ENCODE results near the gene PER1.

Gene PER1

DNA sequence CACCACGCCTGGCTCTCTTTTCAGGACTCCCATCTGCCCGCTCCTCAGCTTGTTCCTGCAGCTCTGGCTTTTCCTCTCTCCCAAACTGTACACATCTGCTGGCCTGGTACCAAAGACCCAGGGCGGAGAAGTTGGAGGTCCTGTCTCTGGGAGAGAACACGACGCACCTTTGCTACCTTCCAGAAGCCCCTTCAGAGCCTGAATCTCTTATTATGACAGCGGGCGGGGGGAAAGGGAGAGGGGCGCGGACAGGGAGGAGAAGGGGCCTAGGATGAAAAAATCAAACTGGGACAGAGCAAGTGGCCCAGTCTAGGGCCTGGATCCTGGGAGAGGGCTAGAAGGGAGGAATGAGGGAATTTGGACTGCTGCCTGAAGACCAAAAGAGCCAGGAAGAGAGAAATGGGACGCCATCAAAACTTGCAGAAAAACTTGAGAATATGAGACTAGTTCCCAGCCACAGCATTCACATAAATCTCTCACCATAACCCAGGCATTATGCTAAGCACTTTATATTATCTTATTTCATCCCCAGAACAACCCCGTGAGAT, 2.5 kb upstream of the PER1 start:
- DNase-seq (ENCODE audit: low read depth), result no peak

DNA sequence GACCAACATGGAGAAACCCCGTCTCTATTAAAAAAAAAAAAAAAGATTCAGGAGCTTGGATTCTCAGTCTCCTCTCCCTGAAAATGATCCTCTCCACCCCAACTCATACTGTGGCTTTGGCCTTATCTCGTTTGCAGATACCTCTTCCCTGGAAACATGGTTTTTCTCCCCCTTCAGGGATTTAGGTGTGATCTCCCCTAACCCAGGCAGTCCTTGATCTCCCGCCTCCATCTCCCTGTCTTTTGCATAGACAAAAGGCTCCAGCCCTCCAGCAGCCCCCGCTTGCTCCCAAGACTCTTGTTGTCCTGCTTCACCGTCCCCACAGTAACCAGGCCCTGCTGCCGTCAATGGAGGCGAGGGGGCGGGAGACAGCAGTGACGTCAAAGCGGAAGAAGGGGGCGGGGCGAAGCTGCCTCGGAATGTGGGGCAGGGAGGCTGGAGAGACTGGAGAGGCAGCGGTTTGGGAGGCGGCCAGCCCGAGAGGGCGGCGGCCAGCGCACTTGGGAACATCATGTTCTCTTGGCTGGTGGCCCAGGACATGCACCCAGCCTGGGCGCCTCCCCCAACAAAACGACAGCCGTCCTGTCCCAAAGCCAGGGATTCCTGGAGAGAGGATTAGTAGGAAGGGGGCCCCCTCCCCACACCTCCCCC, 1.9 kb upstream of the PER1 start:
- peak; percentile 96 for DNase-seq (ENCODE audit: low read depth)

DNA sequence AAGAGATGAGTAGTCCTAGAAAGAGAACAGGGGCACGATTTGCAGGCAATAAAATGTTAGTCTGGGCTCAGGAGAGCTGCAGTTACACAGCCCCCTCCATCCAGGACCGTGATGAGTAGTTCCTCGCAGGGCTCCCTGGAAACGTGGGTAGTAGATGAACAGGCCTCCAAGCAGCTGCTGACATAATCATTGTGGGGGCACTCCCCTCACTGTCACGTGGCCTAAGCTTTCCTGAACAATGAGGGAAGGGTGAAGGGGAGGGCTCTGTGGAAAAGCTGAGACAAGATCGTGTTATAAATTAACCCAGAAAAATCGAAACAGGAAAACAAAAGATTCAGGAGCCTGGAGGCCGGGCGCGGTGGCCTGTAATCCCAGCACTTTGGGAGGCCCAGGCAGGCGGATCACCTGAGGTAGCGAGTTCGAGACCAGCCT, 1.3 kb upstream of the PER1 start:
- DNase-seq (ENCODE audit: low read depth), result peak; percentile 98

DNA sequence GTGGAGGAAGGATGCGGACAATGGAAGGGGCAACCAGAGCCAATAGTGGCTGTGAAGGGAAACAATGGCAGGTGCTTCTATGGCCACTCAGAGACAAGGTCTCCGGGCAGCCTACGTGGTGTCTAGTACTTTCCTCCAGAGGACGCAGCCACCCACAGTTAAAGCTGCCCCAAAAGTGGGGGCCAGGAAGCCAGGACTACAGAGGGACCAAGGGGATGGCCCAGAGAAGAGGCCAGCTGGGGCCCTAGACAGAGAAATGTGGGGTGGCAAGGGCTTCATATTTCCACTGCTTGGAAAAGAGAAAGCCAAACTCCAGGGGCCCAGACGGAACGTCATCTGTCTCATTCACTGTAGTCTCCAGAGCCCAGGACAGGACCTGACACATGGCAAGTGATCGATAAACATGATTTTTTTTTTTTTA, 837 bp upstream of the PER1 start:
- no peak for DNase-seq (ENCODE audit: low read depth)

DNA sequence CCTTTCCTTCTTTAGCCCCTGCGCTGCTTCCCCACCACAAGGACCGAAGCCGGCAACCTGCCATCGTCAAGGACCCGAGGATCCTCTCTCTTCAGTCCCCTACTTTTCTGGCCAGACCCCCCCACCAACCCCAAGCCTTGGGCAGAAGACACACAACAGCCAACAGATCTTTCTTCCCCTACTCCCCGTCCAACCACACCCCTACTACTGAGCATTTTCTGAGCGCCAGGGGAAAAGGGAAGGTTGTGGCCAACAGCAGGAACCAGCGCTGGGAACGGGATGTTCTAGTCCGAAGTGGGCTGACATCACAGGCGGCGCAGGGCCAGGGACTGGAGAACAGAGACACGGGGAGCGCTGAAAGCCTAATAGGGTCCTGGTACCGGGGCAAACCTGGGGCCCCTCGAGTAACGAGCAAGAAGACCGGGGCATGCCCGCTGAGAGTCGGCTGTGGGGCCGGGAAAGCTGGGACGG, 528 bp downstream of the PER1 start:
- peak; percentile 73 for DNase-seq (ENCODE audit: low read depth)

DNA sequence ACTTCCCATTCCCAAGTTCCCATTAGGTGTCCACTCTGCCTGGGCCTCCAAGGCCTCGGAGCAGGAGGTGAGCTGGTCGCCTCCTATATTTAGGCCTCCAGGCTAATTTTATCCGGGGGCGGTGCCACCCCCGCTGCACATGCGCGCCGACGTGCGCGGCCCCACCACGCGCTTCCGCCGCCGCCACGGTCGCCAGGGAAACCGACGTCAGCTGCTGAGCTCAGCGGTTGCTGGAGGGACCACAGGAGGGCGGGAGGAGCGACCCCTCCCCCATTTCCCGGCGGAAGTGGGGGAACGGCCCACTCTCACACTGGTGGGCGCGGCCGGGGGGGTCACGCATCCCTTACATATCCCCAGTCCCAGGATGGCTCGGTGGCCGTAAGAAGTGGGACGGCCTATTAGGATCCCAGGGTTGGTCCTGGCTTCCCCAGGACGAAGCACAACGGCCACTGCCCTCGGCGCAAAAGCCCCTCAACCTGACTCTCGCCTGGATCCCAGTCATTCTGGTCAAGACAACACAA, 1.0 kb downstream of the PER1 start:
- DNase-seq (ENCODE audit: low read depth), result peak; percentile 86

DNA sequence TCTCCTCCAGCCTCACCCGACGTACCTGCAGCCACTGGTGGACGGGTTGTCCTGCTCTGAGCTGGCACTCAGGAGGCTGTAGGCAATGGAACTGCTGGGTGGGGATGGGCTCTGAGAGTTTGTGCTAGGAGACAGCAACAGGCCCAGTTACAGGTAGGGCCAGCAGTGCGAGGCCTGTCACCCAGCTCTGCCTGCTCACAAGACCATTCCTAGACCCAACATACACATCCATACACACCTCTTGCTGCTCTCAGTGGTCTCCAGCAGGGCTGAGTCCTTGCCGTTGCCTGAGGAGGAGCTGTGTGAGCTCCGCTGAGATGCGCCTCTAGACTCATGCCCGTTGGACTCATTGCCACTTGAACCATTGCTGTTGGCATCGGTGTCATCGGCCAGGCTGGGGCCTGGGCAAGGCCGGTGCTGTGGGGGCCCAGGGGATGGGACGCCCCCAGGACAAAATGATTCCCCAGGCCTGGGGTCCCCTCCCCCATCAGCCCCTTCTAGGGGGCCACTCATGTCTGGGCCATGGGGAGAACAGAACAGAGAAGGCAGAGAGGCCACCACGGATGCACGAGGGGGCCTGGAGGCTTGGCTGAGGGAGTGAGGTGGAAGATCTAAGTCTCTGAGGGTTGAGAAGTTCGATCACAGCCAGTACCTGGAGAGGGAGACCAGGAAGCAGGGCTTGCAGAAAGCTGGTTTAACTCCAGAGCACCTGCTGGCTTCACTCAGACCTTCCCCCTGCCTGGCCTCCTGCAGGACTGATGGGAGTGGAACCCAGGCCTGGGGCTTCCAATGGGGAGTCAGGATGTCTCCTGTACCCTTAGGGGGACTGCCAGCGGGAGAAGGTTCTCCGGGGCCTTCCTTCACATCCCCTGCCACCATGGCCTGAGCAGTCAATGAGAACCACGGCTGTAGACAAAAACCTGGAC, 1.7 kb downstream of the PER1 start:
- no peak for DNase-seq (ENCODE audit: low read depth)

DNA sequence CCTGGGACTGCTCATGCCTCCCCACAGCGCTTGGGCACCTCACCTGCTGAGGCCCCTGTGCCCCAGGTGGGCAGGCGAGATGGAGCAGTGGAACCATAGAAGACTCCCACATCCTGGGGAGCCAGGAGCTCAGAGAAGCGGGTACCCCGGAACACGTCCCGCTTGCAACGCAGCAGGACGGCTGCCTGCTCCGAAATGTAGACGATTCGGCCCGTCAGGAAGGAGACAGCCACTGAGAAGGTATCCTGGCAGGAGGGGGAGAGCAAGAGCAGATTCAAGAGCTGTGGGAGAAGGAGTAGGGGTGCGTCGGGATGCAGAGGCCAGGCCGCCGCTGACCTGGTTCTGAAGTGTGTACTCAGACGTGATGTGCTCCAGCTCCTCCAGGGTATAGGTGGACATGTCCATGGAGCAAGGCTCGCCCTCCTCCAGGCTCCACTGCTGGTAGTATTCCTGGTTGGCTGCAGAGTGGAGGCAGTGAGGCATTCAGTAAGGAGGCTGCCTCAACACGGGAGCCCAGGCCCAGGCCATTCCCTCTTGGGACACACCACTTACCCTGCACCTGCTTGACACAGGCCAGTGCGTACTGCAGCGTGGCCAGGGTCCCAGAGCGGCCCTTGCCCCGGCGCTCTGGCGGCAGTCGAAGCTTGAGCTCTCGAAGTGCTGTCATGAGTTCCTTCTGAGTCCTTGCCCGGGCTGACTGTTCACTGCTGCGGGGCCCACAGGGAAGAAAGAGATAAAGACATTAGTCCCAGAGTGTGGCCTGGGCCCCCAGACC, 2.6 kb downstream of the PER1 start:
- DNase-seq (ENCODE audit: low read depth), result no peak

DNA sequence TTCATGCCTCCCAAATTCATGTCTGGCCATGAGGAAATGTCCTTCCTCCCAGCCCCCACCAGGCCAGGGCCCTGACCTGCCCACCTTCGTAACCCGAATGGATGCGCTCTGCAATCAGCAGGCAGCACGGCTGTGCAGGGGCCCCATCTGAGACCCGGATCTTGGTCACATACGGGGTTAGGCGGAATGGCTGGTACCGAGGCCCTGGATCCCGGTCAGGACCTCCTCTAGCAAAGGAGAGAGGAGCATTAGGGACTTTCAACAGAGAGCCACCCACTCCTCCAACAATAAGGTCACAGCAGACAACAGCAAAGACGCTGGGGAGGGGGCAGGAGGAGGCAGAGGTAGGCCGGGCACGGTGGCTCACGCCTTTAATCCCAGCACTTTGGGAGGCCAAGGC, 3.6 kb downstream of the PER1 start:
- DNase-seq (ENCODE audit: low read depth), result no peak

DNA sequence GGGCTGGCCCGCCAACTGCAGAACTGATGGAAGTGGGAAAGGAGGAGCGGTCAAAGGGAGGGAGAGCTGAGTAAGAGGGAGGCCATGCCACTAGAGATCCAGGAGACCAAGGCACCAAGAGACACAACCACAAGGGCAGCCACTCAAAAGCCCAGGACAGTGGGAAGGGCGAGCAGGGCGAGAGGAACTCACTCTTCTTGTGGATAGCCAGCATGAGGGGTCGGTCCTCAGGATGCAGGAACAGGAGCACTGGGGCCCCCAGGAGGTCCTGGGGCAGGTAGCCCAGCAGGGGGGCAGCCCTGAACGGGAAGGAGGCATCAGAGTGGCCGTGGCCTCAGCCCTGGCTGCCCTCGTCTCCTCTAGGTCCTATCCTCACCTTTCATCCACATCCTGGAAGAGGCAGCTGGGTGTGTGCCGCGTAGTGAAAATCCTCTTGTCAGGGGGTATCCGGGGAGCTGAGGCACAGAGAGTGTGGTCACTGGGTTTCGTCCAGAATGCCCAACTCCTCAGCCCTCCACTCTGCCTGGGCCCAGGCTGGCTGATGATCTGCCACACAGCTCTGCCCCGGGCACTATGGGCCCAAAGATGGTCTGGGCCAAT, 4.3 kb downstream of the PER1 start:
- no peak for DNase-seq (ENCODE audit: low read depth)

DNA sequence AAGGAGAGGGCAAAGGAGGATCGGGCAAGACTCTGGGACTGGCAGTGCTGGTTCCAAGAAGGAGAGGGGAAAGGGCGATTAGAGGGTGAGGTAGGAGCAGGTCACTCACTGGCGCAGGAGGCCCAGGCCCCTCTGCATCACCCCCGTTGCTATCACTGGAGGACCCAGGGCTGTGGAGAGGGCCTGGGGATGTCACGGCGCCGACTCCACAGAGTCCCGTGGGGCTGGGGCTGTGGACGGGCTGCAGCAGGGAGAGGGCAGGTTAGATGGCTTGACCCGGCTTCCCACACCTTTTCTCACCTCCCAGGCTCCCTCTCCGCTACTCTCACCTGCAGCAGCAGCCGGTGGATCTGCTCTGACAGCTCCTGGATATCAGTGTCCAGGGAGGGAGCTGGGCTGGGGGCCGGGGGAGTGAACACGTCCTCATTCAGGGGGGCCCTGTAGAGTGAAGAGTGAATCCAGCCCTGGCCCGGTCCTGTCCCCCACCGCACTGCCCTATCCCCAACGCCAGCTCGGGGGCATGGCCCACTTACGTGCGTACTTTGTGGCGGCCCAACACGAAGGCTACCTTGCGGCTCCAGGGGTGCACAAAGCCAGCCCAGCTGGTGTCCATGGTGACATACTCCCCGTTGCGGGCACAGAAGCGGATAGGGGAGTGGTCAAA, 4.9 kb downstream of the PER1 start:
- DNase-seq (ENCODE audit: low read depth), result no peak

DNA sequence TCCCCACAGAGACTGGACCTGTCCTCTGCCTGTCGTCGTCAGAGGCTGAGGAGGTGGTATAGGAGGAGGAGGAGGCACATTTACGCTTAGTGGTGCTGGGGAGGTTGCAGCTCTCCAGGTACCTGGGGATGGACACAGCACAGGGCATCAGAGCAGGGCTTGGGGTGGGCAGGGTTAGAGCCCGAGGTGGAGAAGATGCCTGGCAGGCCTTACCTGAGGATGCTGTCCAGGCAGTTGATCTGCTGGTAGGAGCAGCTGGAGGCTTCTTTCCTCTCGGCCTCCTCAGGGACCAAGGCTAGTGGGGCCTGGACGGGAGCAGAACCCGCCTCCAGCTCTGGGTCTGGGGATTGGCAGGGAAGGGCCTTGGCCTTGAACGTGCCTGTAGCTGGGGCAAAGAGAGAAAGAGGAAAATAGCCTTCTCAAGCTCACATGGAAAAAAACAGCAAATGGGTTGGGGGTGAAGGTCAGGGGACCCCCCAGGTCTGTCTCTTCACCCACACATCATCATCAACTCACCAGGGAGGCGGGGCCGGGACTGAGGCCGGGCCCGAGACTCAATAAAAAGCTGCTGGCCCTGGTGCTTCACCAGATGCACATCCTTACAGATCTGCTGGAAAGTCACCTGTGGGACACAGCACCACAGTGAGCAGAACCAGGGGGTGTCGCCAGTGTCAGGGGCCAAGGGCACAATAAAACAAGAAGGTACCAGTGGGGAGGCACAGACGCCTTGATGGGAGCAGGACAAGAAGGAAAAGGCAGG, 5.6 kb downstream of the PER1 start:
- DNase-seq (ENCODE audit: low read depth), result no peak

DNA sequence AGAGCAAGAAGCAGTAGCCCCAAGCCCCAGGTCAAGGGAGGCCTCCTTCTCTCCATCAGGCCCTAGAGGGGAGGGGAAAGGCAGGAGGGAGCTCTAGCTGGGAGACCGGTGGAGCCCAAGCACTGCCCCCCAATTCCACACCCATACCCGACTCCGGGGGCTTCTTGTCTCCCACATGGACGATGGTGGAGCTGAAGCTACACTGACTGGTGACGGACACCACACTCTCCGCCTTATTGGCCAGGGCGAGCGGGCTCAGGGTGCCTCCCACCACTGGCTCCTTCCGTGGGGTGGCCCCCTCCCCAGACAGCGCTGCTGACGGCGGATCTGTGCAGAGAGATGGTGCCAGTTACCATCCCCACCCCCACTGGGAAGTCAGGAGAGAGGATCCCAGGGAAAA, 6.4 kb downstream of the PER1 start:
- no peak for DNase-seq (ENCODE audit: low read depth)

DNA sequence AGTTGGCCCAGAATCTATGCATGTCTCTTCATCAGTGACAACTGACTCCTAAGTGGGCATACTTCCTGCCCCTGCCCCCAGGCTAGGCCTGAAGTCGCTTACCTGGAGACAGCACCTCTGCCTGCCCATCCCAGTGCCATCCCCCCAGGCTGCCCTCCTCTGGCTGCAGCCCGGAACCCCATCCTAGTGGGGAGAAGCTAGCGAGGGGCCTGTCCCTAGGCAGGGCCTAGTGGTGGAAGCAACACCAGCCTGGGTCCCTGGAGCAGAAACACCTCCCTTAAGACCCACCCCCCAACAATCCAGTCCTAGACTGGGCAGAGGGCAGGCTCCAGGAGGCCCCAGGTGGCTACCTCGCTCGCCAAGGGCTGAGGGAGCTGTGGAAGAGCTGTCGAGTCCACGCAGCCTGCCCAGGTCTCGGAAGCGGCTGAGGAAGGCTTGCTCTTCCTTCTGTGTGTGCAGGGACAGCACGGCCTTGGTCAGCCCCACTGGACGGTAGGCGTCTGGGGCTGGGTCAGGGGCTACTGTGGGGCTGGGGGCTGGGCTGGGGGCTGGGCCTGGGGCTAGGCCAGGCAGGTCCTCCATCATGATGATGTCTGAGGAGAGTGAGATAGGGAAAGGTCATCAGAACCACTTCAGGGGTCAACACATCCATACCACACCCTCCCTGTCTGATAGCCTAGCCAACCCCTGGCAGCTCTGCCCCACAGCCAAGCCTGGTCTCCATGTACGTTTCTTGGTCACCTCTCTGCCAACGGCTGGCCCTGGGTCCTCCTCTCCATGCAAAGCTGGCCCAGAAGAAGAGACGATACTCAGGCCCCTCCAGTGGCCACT, 7.6 kb downstream of the PER1 start:
- DNase-seq (ENCODE audit: low read depth), result no peak

DNA sequence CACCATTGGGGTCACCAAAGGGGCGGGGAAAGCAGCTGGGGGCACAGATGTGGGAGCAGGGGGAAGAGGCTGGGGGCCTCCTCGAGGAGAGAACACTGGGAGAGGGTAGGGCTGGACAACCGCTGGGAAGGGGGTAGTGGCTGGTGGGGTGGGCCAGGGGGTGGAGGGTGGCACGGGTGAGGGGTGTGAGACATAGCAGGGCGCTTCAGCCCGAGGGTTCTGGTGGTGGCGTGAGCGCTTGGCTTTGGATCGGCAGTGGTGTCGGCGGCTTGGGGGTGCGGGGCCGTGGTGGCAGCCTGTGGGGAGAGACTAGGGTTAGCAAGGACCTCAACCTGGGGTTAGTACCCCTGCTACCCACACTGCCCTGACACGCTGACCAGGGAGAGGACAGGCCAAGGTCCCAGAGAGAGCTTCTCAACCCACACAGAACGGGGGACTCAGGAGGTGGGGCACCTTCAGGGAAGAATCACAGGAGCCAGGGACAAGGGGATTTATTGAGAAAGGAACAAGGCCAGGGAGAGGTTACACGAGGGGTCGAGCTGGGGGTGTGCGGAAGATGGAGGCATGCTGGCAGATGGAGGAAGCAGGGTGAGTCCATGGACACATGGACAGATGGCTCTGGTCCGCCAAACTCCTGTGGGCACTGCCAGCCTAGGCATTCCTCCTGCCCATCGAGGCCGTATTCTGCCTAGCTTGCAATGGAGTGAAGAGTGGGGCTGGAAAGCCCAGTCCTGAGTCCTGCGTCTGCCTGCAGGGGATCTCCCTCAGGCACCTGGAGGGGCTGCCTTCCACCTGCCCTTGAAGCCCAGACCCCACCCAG, 8.4 kb downstream of the PER1 start:
- no peak for DNase-seq (ENCODE audit: low read depth)

DNA sequence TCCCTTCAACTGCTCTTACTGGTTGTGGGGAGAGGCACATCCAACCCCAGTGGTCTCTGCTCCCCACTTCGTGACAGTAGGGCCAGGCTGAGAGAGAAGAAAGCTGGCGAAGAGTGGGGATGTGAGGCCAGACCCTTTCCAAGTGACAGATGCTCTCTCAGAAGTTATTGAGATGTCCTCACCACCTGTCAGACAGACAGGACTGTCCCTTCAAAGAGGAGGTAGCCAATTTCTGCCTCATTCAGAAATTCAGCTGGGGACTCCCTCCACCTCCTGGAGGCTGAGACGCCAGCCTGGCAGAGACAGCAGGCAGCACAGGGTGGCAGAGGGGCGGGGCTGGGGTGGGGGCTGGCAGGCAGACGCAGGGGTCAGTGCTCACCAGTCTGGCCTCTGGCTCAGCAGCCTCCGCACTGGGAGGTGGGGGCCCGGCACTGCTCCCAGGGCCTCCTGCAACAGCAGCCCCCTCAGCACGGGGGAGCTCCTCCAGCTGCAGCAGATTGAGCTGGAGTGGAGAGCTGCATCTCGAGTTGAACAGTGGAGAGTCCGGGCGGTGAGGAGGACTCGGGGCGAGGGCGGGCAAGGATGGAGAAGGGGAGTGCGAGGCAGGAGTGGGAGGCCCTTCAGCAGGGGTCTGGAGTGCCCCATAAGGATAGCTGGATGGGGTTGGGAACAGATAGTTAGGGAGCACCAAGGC, 9.2 kb downstream of the PER1 start:
- DNase-seq (ENCODE audit: low read depth), result no peak

DNA sequence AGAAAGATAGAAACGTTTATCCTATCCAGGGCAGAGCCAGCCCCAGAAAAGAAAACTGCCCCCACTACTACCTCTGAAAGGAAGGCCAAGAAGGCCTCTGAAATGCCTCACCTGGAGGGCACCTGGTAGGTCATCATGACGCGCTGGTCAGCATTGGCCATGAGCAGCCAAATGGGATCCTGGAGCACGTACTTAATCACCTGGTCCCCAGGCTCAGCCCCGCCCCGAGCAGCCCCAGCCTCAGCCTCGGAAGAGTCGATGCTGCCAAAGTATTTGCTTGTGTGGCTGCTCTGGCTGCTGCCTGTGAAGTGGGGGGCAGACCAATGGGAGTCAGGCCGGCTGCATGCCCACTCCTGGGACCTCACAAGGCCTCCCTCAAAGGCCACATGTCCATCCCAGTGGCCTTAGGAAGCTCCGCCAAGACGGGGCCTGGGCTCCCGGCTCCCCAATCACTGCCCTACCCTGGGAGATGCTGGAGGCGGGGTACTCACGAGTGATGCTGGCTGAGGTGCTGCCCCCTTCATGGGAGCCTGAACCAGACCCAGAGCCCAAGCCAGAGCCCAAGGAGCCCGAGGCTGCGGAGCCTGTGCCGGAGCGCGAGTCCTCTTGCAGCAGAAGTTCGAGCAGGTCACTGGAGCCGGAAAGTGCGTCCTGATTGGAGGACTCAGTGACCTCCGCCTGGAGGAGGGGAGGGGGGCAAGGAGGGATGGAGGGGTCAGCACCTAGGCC, 9.9 kb downstream of the PER1 start:
- DNase-seq (ENCODE audit: low read depth), result no peak

Measured in stromal cell of bone marrow (primary cell).